Inflammatory macrophage (primary cell): ENCODE measurements around the gene CERS6.

ENCODE experiments used
- DNase-seq, 2 donors: peaks; one replicate each; pipeline ENCODE4 v3.0.0-alpha.2; 2020 to 2022

CERS6 gene

GRCh38 chr2:168708080-168708479 lies 252.0 kb downstream of the CERS6 start:
- DNase-seq, result no peak

GRCh38 chr2:168710754-168711467 lies 254.8 kb downstream of the CERS6 start:
- DNase-seq, result peak; percentile 64 to 87

- DNase-seq, result peak in 1 of 2 donors; percentile 37
These were observed 256.0 kb downstream of the CERS6 start for GRCh38 chr2:168712053-168712452.

DNA sequence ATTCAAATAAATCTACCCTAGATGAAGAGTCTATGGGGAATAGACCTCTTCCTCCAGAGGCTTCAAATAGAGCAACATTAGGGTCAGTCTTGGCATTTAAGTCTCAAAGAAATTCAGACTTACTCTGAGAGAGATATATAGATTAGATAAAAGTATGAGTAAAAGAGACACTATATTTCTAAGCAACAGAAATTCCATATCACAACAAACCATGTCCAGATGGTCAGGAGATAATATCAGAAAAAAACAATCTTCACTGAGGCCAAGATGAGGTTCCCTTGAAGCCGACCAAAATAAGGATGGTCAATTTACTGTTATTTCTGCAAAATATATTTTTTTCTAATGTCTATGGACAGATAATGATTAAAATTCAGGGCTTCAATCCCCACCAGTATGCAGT lies 257.3 kb downstream of the CERS6 start:
- no peak for DNase-seq

GRCh38 chr2:168715849-168716248 lies 259.8 kb downstream of the CERS6 start:
- DNase-seq, result no peak

- no peak for DNase-seq
These were observed 260.8 kb downstream of the CERS6 start for GRCh38 chr2:168716839-168717238.

GRCh38 chr2:168717790-168718502 lies 261.9 kb downstream of the CERS6 start:
- DNase-seq, result no peak

DNA sequence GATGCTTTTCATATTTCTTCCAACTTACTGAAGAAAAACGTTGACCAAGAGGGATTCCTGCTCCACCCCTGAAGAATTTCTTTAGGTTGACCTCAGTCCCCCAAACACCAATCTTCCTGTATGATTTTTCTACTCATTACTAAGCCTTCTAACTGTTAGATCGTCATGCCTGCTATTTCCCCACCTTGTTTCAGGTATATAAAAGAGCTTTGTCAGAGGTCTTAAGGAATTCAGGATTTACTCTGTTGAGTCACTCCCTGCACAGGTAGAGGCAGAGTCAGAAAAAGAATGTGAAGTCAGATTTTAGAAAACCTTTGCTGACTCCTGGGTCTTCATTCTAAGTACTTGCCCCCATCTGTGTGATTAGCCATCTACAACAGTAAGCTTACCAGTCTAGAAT lies 262.6 kb downstream of the CERS6 start:
- DNase-seq, result no peak

- DNase-seq, result no peak
These were observed 263.4 kb downstream of the CERS6 start for GRCh38 chr2:168719446-168719845.

DNA sequence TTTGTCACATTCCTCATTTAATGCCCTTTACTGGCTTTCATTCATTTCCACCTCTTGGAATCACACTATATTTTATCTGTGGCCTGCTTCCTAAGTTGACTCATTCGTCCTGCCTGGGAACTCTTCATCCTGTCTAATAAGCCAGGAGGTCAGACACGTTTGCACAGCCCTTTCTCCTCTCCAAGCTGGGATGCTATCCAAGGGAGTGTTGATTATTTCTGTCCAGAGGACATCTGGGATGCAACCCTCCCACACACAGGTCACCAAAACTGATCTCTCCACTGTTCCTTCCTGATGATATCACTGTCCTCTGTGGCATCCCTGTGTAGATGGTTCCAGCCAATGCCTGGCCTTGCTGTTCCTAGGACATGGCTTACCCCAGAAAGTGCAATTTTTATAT lies 266.5 kb downstream of the CERS6 start:
- no peak for DNase-seq

GRCh38 chr2:168723275-168723899 lies 267.3 kb downstream of the CERS6 start:
- DNase-seq, result no peak

DNA sequence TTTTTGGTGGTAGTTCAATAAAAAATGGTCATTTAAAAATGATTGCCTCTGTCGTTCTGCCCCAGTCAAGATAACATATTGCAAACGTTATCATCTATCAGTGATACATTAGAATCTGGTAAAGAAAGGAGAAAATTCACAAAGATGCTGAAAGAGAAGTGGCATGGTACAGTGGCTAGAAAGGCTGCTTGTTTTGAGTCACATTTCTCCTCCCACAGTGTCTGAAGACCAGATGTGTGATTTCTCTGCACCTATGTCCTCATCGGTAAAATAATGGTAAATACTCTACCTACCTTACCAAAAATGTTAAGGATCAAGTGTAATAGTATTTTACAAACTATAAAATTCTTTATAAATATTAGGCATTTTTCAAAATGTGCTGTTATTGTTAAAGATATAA lies 270.3 kb downstream of the CERS6 start:
- no peak for DNase-seq

GRCh38 chr2:168727904-168728470 lies 271.9 kb downstream of the CERS6 start:
- DNase-seq, result no peak

- no peak for DNase-seq
These were observed 273.4 kb downstream of the CERS6 start for GRCh38 chr2:168729455-168729854.

GRCh38 chr2:168730344-168730743 lies 274.3 kb downstream of the CERS6 start:
- no peak for DNase-seq

DNA sequence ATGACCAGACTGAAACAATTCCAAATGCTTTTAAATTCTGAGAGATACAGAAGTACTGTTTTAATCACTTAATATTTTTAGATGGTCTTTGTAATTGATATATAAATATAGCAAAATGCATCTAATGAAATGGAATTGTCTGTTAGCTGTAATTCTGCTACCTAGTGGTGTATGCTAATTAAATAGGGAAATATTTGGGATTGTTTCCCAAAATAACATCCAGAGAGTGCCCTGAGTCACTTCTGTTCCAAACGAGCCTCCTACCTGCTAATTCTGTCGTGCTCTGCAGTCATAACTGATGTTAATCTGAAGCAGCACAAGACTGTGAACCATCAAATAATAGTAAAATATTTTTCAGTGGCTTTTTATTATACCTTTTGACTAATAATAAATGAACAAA lies 274.9 kb downstream of the CERS6 start:
- DNase-seq, result no peak

DNA sequence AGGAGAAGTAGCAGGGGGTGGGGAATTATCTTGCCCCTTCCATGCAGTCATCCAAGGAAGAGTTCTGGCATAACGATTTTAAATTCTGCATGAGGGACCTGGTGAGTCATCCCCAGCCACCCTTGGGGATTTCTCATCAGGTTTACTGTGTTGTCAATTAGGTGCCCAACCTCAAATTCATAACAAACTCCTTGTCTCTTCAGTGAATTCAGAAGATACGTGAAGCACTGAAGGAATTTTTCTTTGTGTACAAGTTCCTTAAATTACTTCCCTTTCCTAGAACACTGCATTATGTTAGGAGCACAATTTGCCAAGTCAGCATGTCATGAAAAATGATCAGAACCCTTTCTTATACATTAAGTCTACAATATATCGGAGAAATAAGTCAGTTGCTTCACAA lies 275.5 kb downstream of the CERS6 start:
- DNase-seq, result peak; percentile 27 to 53

DNA sequence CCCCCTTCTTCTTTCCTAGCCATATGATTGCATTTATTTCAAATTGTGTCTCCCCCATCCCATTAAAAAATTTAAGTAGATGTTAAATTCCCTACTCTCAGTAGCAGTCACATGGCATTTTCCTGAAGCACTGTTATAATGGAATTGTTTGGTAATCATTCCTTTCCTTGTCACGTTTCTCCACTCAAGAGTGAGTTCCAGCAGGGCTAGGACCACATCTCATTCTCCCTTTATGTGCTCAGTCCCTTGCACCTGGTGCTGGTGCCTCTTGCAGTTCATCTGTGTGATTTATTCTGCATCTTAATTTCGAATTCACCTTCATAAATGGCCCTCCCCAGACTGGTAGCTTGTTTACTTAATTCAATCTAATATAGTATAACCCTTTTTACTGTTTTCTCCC lies 276.0 kb downstream of the CERS6 start:
- no peak for DNase-seq

- no peak for DNase-seq
These were observed 276.4 kb downstream of the CERS6 start for GRCh38 chr2:168732506-168732905.

- DNase-seq, result no peak
These were observed 278.2 kb downstream of the CERS6 start for GRCh38 chr2:168734199-168734760.

DNA sequence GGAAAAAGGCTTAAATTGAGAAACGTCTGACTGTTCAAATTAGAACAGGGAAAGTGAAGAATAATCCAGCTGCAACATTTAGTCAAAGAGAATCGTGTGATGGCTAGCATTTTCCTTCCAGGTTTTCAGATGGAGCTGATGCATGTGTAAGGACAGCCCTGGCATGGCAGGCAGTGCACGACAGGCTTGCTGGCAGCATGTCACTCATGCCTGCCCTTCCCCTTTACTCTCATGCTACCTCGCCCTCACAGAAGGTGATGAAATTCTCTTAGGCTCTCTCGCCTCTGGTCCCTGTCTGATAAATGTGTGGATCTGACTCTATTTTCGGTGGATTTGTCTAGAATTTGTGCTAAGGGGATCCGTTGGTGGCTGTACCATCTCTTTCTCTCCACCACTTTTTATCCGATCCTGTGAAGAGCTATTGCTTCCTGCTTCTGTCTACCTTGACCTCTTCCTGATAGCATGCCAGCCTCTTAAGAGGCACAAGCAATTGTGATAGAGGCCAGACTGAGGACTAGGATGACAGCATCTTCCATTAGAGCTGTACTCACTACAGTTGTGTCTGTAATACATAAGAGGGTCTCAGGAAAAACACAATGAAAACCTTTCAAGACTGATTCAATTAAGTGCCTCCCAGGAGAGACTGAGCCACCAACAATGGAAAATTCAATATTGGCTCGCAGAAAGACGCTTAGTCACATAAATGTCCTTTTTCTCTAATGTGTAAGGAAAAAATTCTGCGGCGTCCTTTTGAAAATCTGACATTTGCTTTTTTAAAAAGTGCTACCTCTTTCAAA lies 280.8 kb downstream of the CERS6 start:
- DNase-seq, result no peak

GRCh38 chr2:168738062-168738461 lies 282.0 kb downstream of the CERS6 start:
- peak; percentile 16 to 33 for DNase-seq
